Hematopoietic multipotent progenitor cell treated with erythropoietin and hydrocortisone succinate and interleukin-3 and kit ligand, for 15 days (in vitro differentiated cells): ENCODE results near the gene SMAGP.

Source experiments
- DNase-seq: peaks from one replicate; pipeline ENCODE4 v3.0.0-alpha.2; 2015; ENCODE audit warnings: low spot score

Gene SMAGP

GRCh38 chr12:51196547-51196946, 73.7 kb downstream of the SMAGP start:
- no peak for DNase-seq

GRCh38 chr12:51195841-51196240, 74.4 kb downstream of the SMAGP start:
- DNase-seq: no peak
